B cell (primary cell): ENCODE results near the gene BIRC7. TPM values are rescaled to one million over a fixed set of nuclear protein-coding genes. Genes with fewer than 3 reads are reported as not detected.

ENCODE experiments used
- ATAC-seq: fragments of 200-7000 bp; cut with Tn5 transposase; one replicate; pipeline ENCODE4 v1.10.0; 2021; ENCODE audit warnings: low read depth, mild to moderate bottlenecking, moderate number of reproducible peaks, moderate library complexity
- CTCF ChIA-PET: fragments of 350-600 bp; sonication (Branson Sonifier 250); formaldehyde crosslinking; loops from one replicate; lab custom pipeline; 2021; ENCODE audit warnings: antibody characterized with exemption, inconsistent platforms; lab: Charles Lee
- POLR2A ChIA-PET: fragments of 350-600 bp; sonication (Branson Sonifier 250); formaldehyde crosslinking; loops from one replicate; lab custom pipeline; 2021; ENCODE audit warnings: antibody characterized with exemption; lab: Charles Lee
- DNase-seq: peaks from one replicate; pipeline ENCODE4 v3.0.0; 2013
- H2AFZ ChIP-seq: 2 replicates; pipeline ENCODE4 v1.6.1; 2012; ENCODE audit warnings: mild to moderate bottlenecking, low read depth, low read length; ENCODE audit not compliant: insufficient read depth, poor library complexity, severe bottlenecking
- H3K27ac ChIP-seq, 2 donors: 1 replicate in 1 of 2; 2 replicates in 1 of 2; pipeline ENCODE4 v1.5.1; 2012 to 2013; ENCODE audit warnings: low read length in 2 of 2, mild to moderate bottlenecking in 2 of 2, moderate library complexity in 1 of 2
- H3K27me3 ChIP-seq, 4 experiments: fragments of 200-600 bp in 1 of 4; sonication (generic) in 1 of 4; replicated peaks in 1 of 4; 1 replicate in 2 of 4; 2 replicates in 2 of 4; pipeline versions ENCODE4 v1.6.1 to v1.7.0; 2013 to 2016; ENCODE audit warnings: low read length in 3 of 4, mild to moderate bottlenecking in 2 of 4, mixed read lengths in 1 of 4, moderate library complexity in 1 of 4; ENCODE audit not compliant: insufficient read depth in 4 of 4, control insufficient read depth in 3 of 4; ENCODE audit errors: control extremely low read depth in 1 of 4
- H3K36me3 ChIP-seq, 2 experiments: replicated peaks in 1 of 2; 1 replicate in 1 of 2; 2 replicates in 1 of 2; pipeline versions ENCODE4 v1.6.1 to v1.7.1; 2013; ENCODE audit warnings: low read length in 1 of 2; ENCODE audit not compliant: insufficient read depth in 2 of 2, control insufficient read depth in 1 of 2; ENCODE audit errors: control extremely low read depth in 1 of 2, extremely low read depth in 1 of 2
- H3K4me1 ChIP-seq, 2 donors: fragments of 200-600 bp in 1 of 2; sonication (generic) in 1 of 2; 1 replicate in 1 of 2; 2 replicates in 1 of 2; pipeline versions ENCODE4 v1.5.1 to v1.6.1; 2013 to 2017; ENCODE audit warnings: low read length in 2 of 2; ENCODE audit not compliant: control insufficient read depth in 2 of 2, insufficient read depth in 2 of 2
- H3K4me2 ChIP-seq: replicated peaks from 2 replicates; pipeline ENCODE3; 2012; ENCODE audit warnings: mild to moderate bottlenecking, low read depth, low read length; ENCODE audit not compliant: poor library complexity, severe bottlenecking
- H3K4me3 ChIP-seq, 5 experiments: fragments of 200-600 bp in 1 of 5; sonication (generic) in 1 of 5; 1 replicate in 3 of 5; 2 replicates in 2 of 5; pipeline versions ENCODE4 v1.5.1 to v1.7.0; 2011 to 2016; ENCODE audit warnings: low read length in 4 of 5, mild to moderate bottlenecking in 4 of 5, low read depth in 2 of 5, control low read depth in 1 of 5, moderate library complexity in 1 of 5; ENCODE audit not compliant: insufficient read depth in 1 of 5; ENCODE audit errors: control extremely low read depth in 1 of 5, extremely low read depth in 1 of 5
- H3K79me2 ChIP-seq: fragments of 200-600 bp; sonication (generic); one replicate; pipeline ENCODE4 v1.6.0; 2016; ENCODE audit warnings: low read length; ENCODE audit not compliant: control insufficient read depth, insufficient read depth
- H3K9ac ChIP-seq: fragments of 200-600 bp; sonication (generic); 2 replicates; pipeline ENCODE4 v1.6.1; 2017; ENCODE audit warnings: mild to moderate bottlenecking, low read length, moderate library complexity
- H3K9me3 ChIP-seq, 3 donors: one replicate each; pipeline versions ENCODE4 v1.6.1 to v1.7.1; 2013; ENCODE audit warnings: low read length in 2 of 3; ENCODE audit not compliant: control insufficient read depth in 2 of 3, insufficient read depth in 1 of 3; ENCODE audit errors: control extremely low read depth in 1 of 3
- H4K20me1 ChIP-seq: 2 replicates; pipeline ENCODE4 v1.6.0; 2012; ENCODE audit warnings: mild to moderate bottlenecking, low read length; ENCODE audit not compliant: insufficient read depth, control insufficient read depth, poor library complexity, severe bottlenecking
- H3K27ac Mint-ChIP-seq: one replicate; pipeline ENCODE4 v1.8.0; 2021; ENCODE audit warnings: mixed read lengths
- H3K27me3 Mint-ChIP-seq: one replicate; pipeline ENCODE4 v1.8.0; 2021; ENCODE audit warnings: mixed read lengths
- H3K4me1 Mint-ChIP-seq: one replicate; pipeline ENCODE4 v1.8.0; 2021; ENCODE audit warnings: mixed read lengths
- H3K4me3 Mint-ChIP-seq: one replicate; pipeline ENCODE4 v1.8.0; 2021; ENCODE audit warnings: mixed read lengths
- H3K9me3 Mint-ChIP-seq: one replicate; pipeline ENCODE4 v1.8.0; 2022; ENCODE audit warnings: mixed read lengths; ENCODE audit not compliant: insufficient read depth
- EZH2 ChIP-seq: IDR thresholded peaks from 2 replicates; pipeline ENCODE4 v1.6.1; 2012; ENCODE audit warnings: borderline replicate concordance, low read depth, mild to moderate bottlenecking, moderate library complexity, low read length; ENCODE audit not compliant: insufficient read depth, poor library complexity, severe bottlenecking
- WGBS: methylation state at CpG from one replicate; pipeline ENCODE4 v1.1.5; 2013; ENCODE audit warnings: missing lambda C conversion rate; ENCODE audit not compliant: insufficient coverage; 5-methylcytosine and 5-hydroxymethylcytosine counted together
- intact Hi-C: fragments of 100-400 bp; cut with micrococcal nuclease; formaldehyde crosslinking; loops from one replicate; pipeline ENCODE4 v1.10.0; 2022
- polyA plus RNA-seq: library from polyadenylated mRNA; depleted of rRNA; stranded (reverse); fragments of >200 nt; gene quantifications from 2 replicates; pipeline ENCODE4 v1.2.3, GENCODE V29; 2012
- total RNA-seq, 2 donors: library from RNA; stranded (reverse); fragments of 120-200 nt in 1 of 2; gene quantifications; 1 replicate in 1 of 2; 2 replicates in 1 of 2; pipeline versions ENCODE4 v1.2.3 to v1.2.4, GENCODE V29; 2013 to 2022
- TF ChIP-seq, protein P1 (sequence below): fragments of 200-600 bp; IDR thresholded peaks from one replicate; pipeline ENCODE4 v1.8.0; 2022; ENCODE audit warnings: antibody characterized with exemption, mild to moderate bottlenecking

The BIRC7 gene
- total and polyA plus RNA-seq, 2 donors (not counting 1 experiment from before 2014, with no cell fraction given), result 0.12 TPM; not detected in 1

DNA sequence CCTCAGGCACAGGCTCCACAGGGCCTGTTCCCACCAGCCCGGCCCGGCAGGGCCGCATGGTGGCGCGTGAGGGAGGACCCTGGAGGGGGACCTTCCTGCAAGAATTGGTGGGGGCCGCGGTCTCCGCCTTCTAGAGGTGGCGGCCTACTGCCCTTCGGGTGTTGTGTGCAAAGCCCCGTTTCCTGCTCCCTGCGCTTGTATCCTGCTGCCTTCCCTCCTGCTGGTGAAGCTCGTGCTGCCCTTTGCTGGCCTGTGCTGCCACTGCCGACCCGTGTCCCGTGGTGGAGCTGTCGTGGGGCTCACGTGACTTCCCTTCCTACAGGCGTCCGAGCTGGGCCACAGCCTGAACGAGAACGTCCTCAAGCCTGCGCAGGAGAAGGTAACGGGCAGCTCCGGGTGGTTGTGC is 48.8 kb downstream of the BIRC7 start:
- Histone ChIP-seq H3K79me2 (no peaks in the 10 kb centered on the region), H3K36me3 (peaks cover 0 to 25% of the 10 kb centered on the region in 2 experiments), H3K27me3 (no peaks in the 10 kb centered on the region), H4K20me1 (no peaks in the 10 kb centered on the region), H3K4me3 (peak overlapping the region in 2 of 5 experiments; percentile 3 to 32), H3K9ac (no peak overlapping the region), H3K27ac (no peak overlapping the region), H3K4me1 (no peaks in the 10 kb centered on the region), H3K4me2 (peak overlapping the region; percentile 47), H3K9me3 (no peaks in the 10 kb centered on the region), H2AFZ (no peak overlapping the region)
- ChIA-PET POLR2A (no interaction called here), CTCF (no interaction called here)
- H3K27ac Mint-ChIP-seq, result no peak overlapping the region
- H3K4me1 Mint-ChIP-seq, result peaks cover 1% of the 10 kb centered on the region
- DNase-seq, result no peak
- intact Hi-C loops, result no loop called here
- peak overlapping the region; percentile 67 for H3K4me3 Mint-ChIP-seq
- no peaks in the 10 kb centered on the region for H3K27me3 Mint-ChIP-seq
- WGBS, result 87% methylated on average over 23 of the region's 25 CpGs
- TF ChIP-seq, protein P1, sequence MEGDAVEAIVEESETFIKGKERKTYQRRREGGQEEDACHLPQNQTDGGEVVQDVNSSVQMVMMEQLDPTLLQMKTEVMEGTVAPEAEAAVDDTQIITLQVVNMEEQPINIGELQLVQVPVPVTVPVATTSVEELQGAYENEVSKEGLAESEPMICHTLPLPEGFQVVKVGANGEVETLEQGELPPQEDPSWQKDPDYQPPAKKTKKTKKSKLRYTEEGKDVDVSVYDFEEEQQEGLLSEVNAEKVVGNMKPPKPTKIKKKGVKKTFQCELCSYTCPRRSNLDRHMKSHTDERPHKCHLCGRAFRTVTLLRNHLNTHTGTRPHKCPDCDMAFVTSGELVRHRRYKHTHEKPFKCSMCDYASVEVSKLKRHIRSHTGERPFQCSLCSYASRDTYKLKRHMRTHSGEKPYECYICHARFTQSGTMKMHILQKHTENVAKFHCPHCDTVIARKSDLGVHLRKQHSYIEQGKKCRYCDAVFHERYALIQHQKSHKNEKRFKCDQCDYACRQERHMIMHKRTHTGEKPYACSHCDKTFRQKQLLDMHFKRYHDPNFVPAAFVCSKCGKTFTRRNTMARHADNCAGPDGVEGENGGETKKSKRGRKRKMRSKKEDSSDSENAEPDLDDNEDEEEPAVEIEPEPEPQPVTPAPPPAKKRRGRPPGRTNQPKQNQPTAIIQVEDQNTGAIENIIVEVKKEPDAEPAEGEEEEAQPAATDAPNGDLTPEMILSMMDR, result no peak
- TF ChIP-seq EZH2, result no peak
- ATAC-seq, result no peak
- H3K9me3 Mint-ChIP-seq, result no peaks in the 10 kb centered on the region

DNA sequence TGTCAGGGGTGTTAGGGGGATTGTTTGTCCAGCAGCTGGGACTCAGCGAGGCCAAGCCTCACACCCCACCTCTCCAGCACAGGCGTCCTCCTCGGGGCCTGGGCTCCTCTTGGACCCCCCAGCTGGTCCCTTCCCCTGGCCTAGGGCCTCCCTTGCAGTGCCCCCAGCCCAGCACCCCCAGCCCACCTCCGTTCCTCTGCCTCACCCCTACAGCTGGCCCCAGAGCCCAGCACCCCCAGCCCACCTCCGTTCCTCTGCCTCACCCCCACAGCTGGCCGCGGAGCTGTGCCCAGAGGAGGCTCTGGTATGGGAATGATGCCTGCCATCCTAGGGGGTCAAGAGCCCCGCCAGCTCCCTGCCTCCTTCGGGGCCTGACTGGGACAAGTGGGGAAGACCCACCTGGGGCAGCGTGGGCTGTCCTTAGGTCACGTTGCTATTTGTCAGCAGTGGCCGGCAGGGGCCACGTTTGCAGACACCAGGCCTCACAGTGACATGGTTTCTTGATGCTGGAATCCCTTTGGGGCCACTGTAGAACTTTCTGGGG is 49.3 kb downstream of the BIRC7 start:
- no peaks in the 10 kb centered on the region for H3K4me1 ChIP-seq
- H3K27me3 ChIP-seq, result no peaks in the 10 kb centered on the region
- no peaks in the 10 kb centered on the region for H3K79me2 ChIP-seq
- WGBS, result 96% methylated on average over 10 of the region's 13 CpGs
- H3K4me3 ChIP-seq, result no peak overlapping the region
- peaks cover 0 to 20% of the 10 kb centered on the region in 2 experiments for H3K36me3 ChIP-seq
- H3K4me1 Mint-ChIP-seq, result peaks cover 1% of the 10 kb centered on the region
- no peaks in the 10 kb centered on the region for H3K9me3 Mint-ChIP-seq
- DNase-seq (no peak), ATAC-seq (no peak)
- H3K4me2 ChIP-seq, result peak overlapping the region; percentile 47
- ChIA-PET POLR2A (no interaction called here), CTCF (no interaction called here)
- no peak for TF ChIP-seq EZH2
- TF ChIP-seq, protein P1, result no peak
- no peak overlapping the region for H3K27ac ChIP-seq
- intact Hi-C loops, result no loop called here
- no peaks in the 10 kb centered on the region for H4K20me1 ChIP-seq
- no peak overlapping the region for H3K4me3 Mint-ChIP-seq
- no peak overlapping the region for H3K9ac ChIP-seq
- H2AFZ ChIP-seq, result no peak overlapping the region
- no peaks in the 10 kb centered on the region for H3K9me3 ChIP-seq
- no peak overlapping the region for H3K27ac Mint-ChIP-seq
- no peaks in the 10 kb centered on the region for H3K27me3 Mint-ChIP-seq
